Measurements from ENCODE around the gene ERV3-1.
A peak's percentile ranks its signal among the peaks of the same experiment; 100 is the strongest.
"Not testable (repeated sequence)": the region's sequence is repeated elsewhere in the genome, so short reads cannot be mapped to it uniquely, and the experiment has no call there.

Gene ERV3-1, protein sequence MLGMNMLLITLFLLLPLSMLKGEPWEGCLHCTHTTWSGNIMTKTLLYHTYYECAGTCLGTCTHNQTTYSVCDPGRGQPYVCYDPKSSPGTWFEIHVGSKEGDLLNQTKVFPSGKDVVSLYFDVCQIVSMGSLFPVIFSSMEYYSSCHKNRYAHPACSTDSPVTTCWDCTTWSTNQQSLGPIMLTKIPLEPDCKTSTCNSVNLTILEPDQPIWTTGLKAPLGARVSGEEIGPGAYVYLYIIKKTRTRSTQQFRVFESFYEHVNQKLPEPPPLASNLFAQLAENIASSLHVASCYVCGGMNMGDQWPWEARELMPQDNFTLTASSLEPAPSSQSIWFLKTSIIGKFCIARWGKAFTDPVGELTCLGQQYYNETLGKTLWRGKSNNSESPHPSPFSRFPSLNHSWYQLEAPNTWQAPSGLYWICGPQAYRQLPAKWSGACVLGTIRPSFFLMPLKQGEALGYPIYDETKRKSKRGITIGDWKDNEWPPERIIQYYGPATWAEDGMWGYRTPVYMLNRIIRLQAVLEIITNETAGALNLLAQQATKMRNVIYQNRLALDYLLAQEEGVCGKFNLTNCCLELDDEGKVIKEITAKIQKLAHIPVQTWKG

GRCh38 chr7:65006094-65006992 lies at the start of gene ERV3-1:
TSS of gene ERV3-1 (minus strand) at chr7:65006687. CDS start at chr7:64993026, 13,661 bp downstream.
- Histone ChIP-seq H3K27ac (no peak within 1 kb of the TSS), H3K4me3 (peak within 1 kb of the TSS; percentile 88), H3K9me3 (ENCODE audit: low read depth, low read length) (no peaks in the 10 kb centered on the region), H3K36me3 (ENCODE audit: insufficient read depth, low read length) (peaks cover 36% of the 10 kb centered on the region), H3K9ac (ENCODE audit: insufficient read length) (peak within 1 kb of the TSS; percentile 91)
- TF ChIP-seq FOXP2 (optimal IDR thresholded peaks at IDR 0.05; ENCODE audit: control extremely low read depth, extremely low read length, insufficient read depth) (no peak), POLR2AphosphoS5 (IDR thresholded peaks at IDR 0.05; ENCODE audit: borderline replicate concordance, low read depth, low read length) (peak; percentile 93)
- DNase-seq (ENCODE audit: low read depth, low spot score), result peak; percentile 84

DNA sequence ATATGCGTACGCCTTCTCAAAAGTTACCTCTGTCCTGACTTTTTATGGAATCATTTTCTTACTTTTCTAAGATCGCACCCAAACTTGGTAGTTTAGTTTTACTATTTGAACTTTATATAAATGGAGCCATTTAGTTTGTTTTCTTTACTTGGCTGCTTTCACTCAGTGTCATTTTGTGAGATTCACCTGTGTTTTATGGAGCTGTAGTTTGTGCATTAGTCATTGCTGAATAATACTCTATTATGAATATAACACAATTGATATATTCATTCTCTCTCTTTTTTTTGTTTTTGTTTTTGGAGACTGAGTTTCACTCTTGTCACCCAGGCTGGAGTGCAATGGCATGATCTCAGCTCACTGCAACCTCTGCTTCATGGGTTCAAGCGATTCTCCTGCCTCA lies 49.3 kb upstream of the ERV3-1 start:
- not testable (repeated sequence) for DNase-seq (ENCODE audit: low read depth, low spot score); H3K9ac ChIP-seq (ENCODE audit: insufficient read length); H3K27ac ChIP-seq; H3K36me3 ChIP-seq (ENCODE audit: insufficient read depth, low read length); H3K9me3 ChIP-seq (ENCODE audit: low read depth, low read length); H3K4me3 ChIP-seq

GRCh38 chr7:65054466-65054994 lies 48.0 kb upstream of the ERV3-1 start:
- not testable (repeated sequence) for H3K4me3 ChIP-seq; DNase-seq (ENCODE audit: low read depth, low spot score); H3K9ac ChIP-seq (ENCODE audit: insufficient read length); H3K27ac ChIP-seq; H3K9me3 ChIP-seq (ENCODE audit: low read depth, low read length); H3K36me3 ChIP-seq (ENCODE audit: insufficient read depth, low read length)

GRCh38 chr7:65051654-65052053 lies 45.2 kb upstream of the ERV3-1 start:
- not testable (repeated sequence) for DNase-seq (ENCODE audit: low read depth, low spot score); H3K36me3 ChIP-seq (ENCODE audit: insufficient read depth, low read length); H3K4me3 ChIP-seq; H3K9ac ChIP-seq (ENCODE audit: insufficient read length); H3K9me3 ChIP-seq (ENCODE audit: low read depth, low read length); H3K27ac ChIP-seq

DNA sequence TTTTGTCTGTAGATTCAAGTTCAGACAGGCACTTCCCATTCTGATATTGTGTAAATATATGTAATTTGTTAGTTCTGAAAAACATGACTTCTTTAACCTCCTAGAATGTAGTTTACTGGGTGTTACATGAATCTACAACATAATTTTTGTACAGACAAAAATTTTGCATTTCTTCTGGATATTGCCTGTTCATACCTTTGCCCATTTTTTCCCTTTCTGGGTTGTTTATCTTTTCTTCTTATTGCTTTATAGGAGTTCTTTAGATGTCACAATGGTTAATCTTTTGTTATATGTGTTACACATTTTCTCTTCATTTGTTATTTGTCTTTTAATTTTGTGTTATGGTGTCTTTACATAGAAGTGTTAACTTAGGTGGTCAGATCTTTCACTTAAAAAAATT lies 44.7 kb upstream of the ERV3-1 start:
- not testable (repeated sequence) for H3K27ac ChIP-seq; H3K36me3 ChIP-seq (ENCODE audit: insufficient read depth, low read length); H3K4me3 ChIP-seq; H3K9me3 ChIP-seq (ENCODE audit: low read depth, low read length); DNase-seq (ENCODE audit: low read depth, low spot score); H3K9ac ChIP-seq (ENCODE audit: insufficient read length)

GRCh38 chr7:65046329-65046728 lies 39.8 kb upstream of the ERV3-1 start:
- not testable (repeated sequence) for DNase-seq (ENCODE audit: low read depth, low spot score); H3K27ac ChIP-seq; H3K9me3 ChIP-seq (ENCODE audit: low read depth, low read length); H3K9ac ChIP-seq (ENCODE audit: insufficient read length); H3K4me3 ChIP-seq; H3K36me3 ChIP-seq (ENCODE audit: insufficient read depth, low read length)

- DNase-seq (ENCODE audit: low read depth, low spot score); H3K9ac ChIP-seq (ENCODE audit: insufficient read length); H3K9me3 ChIP-seq (ENCODE audit: low read depth, low read length); H3K4me3 ChIP-seq; H3K36me3 ChIP-seq (ENCODE audit: insufficient read depth, low read length); H3K27ac ChIP-seq: not testable (repeated sequence)
These were observed 39.1 kb upstream of the ERV3-1 start for GRCh38 chr7:65045589-65045988.

- H3K27ac ChIP-seq; H3K9me3 ChIP-seq (ENCODE audit: low read depth, low read length); H3K36me3 ChIP-seq (ENCODE audit: insufficient read depth, low read length); DNase-seq (ENCODE audit: low read depth, low spot score): not testable (repeated sequence)
- Histone ChIP-seq H3K9ac (ENCODE audit: insufficient read length) (peak overlapping the region; percentile 69), H3K4me3 (peak overlapping the region; percentile 83)
These were observed 32.3 kb upstream of the ERV3-1 start for GRCh38 chr7:65038767-65039166.

- DNase-seq (ENCODE audit: low read depth, low spot score), result peak; percentile 8
- Histone ChIP-seq H3K9ac (ENCODE audit: insufficient read length) (peak overlapping the region; percentile 73), H3K36me3 (ENCODE audit: insufficient read depth, low read length) (no peaks in the 10 kb centered on the region), H3K4me3 (peak overlapping the region; percentile 79), H3K27ac (no peak overlapping the region), H3K9me3 (ENCODE audit: low read depth, low read length) (no peaks in the 10 kb centered on the region)
- TF ChIP-seq EZH2 (IDR thresholded peaks at IDR 0.05), result no peak
- peak; percentile 67; the same call in 1 of the 2 replicates for TF ChIP-seq POLR2AphosphoS5 (IDR thresholded peaks at IDR 0.05; ENCODE audit: borderline replicate concordance, low read depth, low read length)
- no peak for TF ChIP-seq FOXP2 (optimal IDR thresholded peaks at IDR 0.05; ENCODE audit: control extremely low read depth, extremely low read length, insufficient read depth)
These were observed 31.5 kb upstream of the ERV3-1 start for GRCh38 chr7:65037740-65038688.

GRCh38 chr7:65036526-65036925 lies 30.0 kb upstream of the ERV3-1 start:
- H3K27ac ChIP-seq; H3K36me3 ChIP-seq (ENCODE audit: insufficient read depth, low read length); H3K4me3 ChIP-seq; H3K9ac ChIP-seq (ENCODE audit: insufficient read length); DNase-seq (ENCODE audit: low read depth, low spot score); H3K9me3 ChIP-seq (ENCODE audit: low read depth, low read length): not testable (repeated sequence)

- H3K9ac ChIP-seq (ENCODE audit: insufficient read length); DNase-seq (ENCODE audit: low read depth, low spot score); H3K36me3 ChIP-seq (ENCODE audit: insufficient read depth, low read length); H3K9me3 ChIP-seq (ENCODE audit: low read depth, low read length); H3K4me3 ChIP-seq; H3K27ac ChIP-seq: not testable (repeated sequence)
These were observed 29.0 kb upstream of the ERV3-1 start for GRCh38 chr7:65035469-65035868.

DNA sequence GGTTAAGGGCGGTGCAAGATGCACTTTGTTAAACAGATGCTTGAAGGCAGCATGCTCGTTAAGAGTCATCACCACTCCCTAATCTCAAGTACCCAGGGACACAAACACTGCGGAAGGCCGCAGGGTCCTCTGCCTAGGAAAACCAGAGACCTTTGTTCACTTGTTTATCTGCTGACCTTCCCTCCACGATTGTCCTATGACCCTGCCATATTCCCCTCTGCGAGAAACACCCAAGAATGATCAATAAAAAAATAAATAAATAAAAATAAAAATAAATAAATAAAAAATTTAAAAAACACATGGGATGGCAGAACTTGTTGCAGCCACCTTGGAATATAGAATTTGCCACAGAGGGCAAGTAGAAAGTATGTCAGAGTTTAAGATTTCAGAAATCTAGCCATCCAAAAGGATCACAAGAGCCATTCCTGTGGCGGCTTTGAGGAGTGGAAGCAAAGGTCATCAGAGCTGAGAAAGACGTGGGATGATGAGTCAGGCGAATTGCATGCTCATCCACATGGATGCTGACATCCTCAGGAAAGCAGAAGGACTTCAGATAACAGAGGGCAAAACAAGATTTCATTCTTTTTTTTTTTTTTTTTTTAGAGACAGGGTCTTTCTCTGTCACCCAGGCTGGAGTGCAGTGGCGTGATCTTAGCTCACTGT lies 27.8 kb upstream of the ERV3-1 start:
- not testable (repeated sequence) for H3K36me3 ChIP-seq (ENCODE audit: insufficient read depth, low read length); H3K9ac ChIP-seq (ENCODE audit: insufficient read length); H3K9me3 ChIP-seq (ENCODE audit: low read depth, low read length); H3K27ac ChIP-seq; DNase-seq (ENCODE audit: low read depth, low spot score); H3K4me3 ChIP-seq
